ENCODE results near the gene PRICKLE1.

Gene PRICKLE1

GRCh38 chr12:42588524-42589464 lies 752 bp downstream of the PRICKLE1 start:
- Histone ChIP-seq H3K36me3 (replicated peaks) (no peaks in the 10 kb centered on the region), H3K27ac (no peak overlapping the region), H3K4me3 (ENCODE audit: low read depth, low read length) (peak overlapping the region; percentile 85), H3K27me3 (replicated peaks) (peaks cover 4% of the 10 kb centered on the region)
- DNase-seq, result peak; percentile 22
- in situ Hi-C loops (cut with HindIII; ENCODE audit: low pct_ligation_motif_present, low sequenced_read_pairs), result no loop called here
- TF ChIP-seq CTCF (IDR thresholded peaks at IDR 0.05; ENCODE audit: low read depth, low read length, missing control alignments), result peak; percentile 74

GRCh38 chr12:42587601-42588523 lies 1.7 kb downstream of the PRICKLE1 start:
- in situ Hi-C loops (cut with HindIII; ENCODE audit: low pct_ligation_motif_present, low sequenced_read_pairs), result no loop called here
- no peak for DNase-seq
- Histone ChIP-seq H3K36me3 (replicated peaks) (no peaks in the 10 kb centered on the region), H3K4me3 (ENCODE audit: low read depth, low read length) (peak overlapping the region; percentile 85), H3K27ac (no peak overlapping the region), H3K27me3 (replicated peaks) (peaks cover 4% of the 10 kb centered on the region)
- no peak for TF ChIP-seq CTCF (IDR thresholded peaks at IDR 0.05; ENCODE audit: low read depth, low read length, missing control alignments)

GRCh38 chr12:42586268-42586667 lies 3.3 kb downstream of the PRICKLE1 start:
- Histone ChIP-seq H3K27ac (no peak overlapping the region), H3K27me3 (replicated peaks) (peaks cover 4% of the 10 kb centered on the region), H3K36me3 (replicated peaks) (no peaks in the 10 kb centered on the region), H3K4me3 (ENCODE audit: low read depth, low read length) (no peak overlapping the region)
- no peak for DNase-seq
- peak; percentile 48 for TF ChIP-seq CTCF (IDR thresholded peaks at IDR 0.05; ENCODE audit: low read depth, low read length, missing control alignments)
- in situ Hi-C loops (cut with HindIII; ENCODE audit: low pct_ligation_motif_present, low sequenced_read_pairs), result no loop called here

GRCh38 chr12:42585841-42586216 lies 3.7 kb downstream of the PRICKLE1 start:
- in situ Hi-C loops (cut with HindIII; ENCODE audit: low pct_ligation_motif_present, low sequenced_read_pairs), result no loop called here
- H3K27me3 ChIP-seq (replicated peaks), result peaks cover 4% of the 10 kb centered on the region
- no peak for TF ChIP-seq CTCF (IDR thresholded peaks at IDR 0.05; ENCODE audit: low read depth, low read length, missing control alignments)
- no peak overlapping the region for H3K27ac ChIP-seq
- no peak overlapping the region for H3K4me3 ChIP-seq (ENCODE audit: low read depth, low read length)
- H3K36me3 ChIP-seq (replicated peaks), result no peaks in the 10 kb centered on the region
- DNase-seq, result no peak

- Histone ChIP-seq H3K4me3 (ENCODE audit: low read depth, low read length) (no peak overlapping the region), H3K27me3 (replicated peaks) (no peaks in the 10 kb centered on the region), H3K27ac (no peak overlapping the region), H3K36me3 (replicated peaks) (no peaks in the 10 kb centered on the region)
- no peak for DNase-seq
- TF ChIP-seq CTCF (IDR thresholded peaks at IDR 0.05; ENCODE audit: low read depth, low read length, missing control alignments), result no peak
- in situ Hi-C loops (cut with HindIII; ENCODE audit: low pct_ligation_motif_present, low sequenced_read_pairs), result no loop called here
These were observed 4.2 kb downstream of the PRICKLE1 start for GRCh38 chr12:42585154-42585840.
